Measurements from ENCODE around the gene AP1AR.

DNA sequence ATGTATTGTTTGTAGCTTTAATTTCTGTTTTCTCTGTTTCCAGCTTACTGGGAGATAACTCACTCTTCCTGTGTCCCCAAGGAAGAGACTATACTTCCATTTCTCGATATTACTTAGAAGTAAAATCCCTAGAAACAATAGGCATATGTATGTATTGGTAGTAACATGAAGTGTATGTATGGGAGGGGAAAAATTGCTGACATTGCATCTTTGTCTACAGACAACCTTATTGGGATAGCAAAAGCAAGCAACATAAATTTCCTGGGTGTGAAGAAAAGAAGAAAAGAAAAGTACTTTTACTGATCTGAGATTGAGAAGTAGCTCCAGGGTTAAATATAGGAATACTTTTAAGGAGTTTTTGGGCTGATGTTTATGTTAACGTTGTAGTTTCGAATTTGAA lies 15.4 kb downstream of the AP1AR start:
- TF ChIP-seq, protein P1, sequence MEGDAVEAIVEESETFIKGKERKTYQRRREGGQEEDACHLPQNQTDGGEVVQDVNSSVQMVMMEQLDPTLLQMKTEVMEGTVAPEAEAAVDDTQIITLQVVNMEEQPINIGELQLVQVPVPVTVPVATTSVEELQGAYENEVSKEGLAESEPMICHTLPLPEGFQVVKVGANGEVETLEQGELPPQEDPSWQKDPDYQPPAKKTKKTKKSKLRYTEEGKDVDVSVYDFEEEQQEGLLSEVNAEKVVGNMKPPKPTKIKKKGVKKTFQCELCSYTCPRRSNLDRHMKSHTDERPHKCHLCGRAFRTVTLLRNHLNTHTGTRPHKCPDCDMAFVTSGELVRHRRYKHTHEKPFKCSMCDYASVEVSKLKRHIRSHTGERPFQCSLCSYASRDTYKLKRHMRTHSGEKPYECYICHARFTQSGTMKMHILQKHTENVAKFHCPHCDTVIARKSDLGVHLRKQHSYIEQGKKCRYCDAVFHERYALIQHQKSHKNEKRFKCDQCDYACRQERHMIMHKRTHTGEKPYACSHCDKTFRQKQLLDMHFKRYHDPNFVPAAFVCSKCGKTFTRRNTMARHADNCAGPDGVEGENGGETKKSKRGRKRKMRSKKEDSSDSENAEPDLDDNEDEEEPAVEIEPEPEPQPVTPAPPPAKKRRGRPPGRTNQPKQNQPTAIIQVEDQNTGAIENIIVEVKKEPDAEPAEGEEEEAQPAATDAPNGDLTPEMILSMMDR (conservative IDR thresholded peaks at IDR 0.05) = no peak
- TF ChIP-seq EZH2 (IDR thresholded peaks at IDR 0.05; ENCODE audit: low read depth) = no peak

Measured in PC-9 (cell line).